GM12864 (cell line): ENCODE results near the gene TSTD1.
A peak's percentile ranks its signal among the peaks of the same experiment; 100 is the strongest.
"Not testable (repeated sequence)": the region's sequence is repeated elsewhere in the genome, so short reads cannot be mapped to it uniquely, and the experiment has no call there.

Experiments
- DNase-seq: peaks from one replicate; pipeline ENCODE4 v3.0.0-alpha.2; 2011; ENCODE audit warnings: low read depth
- H3K4me3 ChIP-seq: 2 replicates; pipeline ENCODE4 v1.5.1; 2011; ENCODE audit warnings: mild to moderate bottlenecking, low read depth, low read length, control low read depth
- TF ChIP-seq, protein P1 (sequence below): IDR thresholded peaks from 2 replicates; pipeline ENCODE4 v1.5.1; 2011; ENCODE audit warnings: low read depth, mild to moderate bottlenecking, moderate library complexity, low read length, control low read depth, inconsistent platforms; ENCODE audit errors: missing control alignments

Gene TSTD1

DNA sequence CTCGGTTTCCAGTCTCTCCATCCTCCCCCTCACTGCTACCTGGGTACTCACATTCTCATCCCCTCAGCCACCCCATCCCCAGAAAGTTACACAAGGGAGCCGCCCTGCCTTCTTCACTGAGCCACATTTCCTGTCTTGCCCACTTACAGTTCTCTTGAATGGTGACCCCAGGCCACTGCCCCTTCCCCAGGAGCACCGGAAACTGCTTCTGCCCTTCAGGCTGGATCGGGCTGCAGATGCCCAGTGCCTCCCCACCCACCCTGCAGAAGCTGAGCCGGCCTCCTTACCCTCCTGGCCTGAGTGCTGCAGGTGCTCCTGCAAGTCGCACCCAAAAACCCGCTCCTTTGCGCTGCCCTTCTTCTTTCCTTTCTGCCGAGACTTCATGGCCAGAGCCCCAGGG, 30.5 kb upstream of the TSTD1 start:
- peak overlapping the region; percentile 95 for H3K4me3 ChIP-seq
- DNase-seq = no peak
- TF ChIP-seq, protein P1, sequence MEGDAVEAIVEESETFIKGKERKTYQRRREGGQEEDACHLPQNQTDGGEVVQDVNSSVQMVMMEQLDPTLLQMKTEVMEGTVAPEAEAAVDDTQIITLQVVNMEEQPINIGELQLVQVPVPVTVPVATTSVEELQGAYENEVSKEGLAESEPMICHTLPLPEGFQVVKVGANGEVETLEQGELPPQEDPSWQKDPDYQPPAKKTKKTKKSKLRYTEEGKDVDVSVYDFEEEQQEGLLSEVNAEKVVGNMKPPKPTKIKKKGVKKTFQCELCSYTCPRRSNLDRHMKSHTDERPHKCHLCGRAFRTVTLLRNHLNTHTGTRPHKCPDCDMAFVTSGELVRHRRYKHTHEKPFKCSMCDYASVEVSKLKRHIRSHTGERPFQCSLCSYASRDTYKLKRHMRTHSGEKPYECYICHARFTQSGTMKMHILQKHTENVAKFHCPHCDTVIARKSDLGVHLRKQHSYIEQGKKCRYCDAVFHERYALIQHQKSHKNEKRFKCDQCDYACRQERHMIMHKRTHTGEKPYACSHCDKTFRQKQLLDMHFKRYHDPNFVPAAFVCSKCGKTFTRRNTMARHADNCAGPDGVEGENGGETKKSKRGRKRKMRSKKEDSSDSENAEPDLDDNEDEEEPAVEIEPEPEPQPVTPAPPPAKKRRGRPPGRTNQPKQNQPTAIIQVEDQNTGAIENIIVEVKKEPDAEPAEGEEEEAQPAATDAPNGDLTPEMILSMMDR = no peak

DNA sequence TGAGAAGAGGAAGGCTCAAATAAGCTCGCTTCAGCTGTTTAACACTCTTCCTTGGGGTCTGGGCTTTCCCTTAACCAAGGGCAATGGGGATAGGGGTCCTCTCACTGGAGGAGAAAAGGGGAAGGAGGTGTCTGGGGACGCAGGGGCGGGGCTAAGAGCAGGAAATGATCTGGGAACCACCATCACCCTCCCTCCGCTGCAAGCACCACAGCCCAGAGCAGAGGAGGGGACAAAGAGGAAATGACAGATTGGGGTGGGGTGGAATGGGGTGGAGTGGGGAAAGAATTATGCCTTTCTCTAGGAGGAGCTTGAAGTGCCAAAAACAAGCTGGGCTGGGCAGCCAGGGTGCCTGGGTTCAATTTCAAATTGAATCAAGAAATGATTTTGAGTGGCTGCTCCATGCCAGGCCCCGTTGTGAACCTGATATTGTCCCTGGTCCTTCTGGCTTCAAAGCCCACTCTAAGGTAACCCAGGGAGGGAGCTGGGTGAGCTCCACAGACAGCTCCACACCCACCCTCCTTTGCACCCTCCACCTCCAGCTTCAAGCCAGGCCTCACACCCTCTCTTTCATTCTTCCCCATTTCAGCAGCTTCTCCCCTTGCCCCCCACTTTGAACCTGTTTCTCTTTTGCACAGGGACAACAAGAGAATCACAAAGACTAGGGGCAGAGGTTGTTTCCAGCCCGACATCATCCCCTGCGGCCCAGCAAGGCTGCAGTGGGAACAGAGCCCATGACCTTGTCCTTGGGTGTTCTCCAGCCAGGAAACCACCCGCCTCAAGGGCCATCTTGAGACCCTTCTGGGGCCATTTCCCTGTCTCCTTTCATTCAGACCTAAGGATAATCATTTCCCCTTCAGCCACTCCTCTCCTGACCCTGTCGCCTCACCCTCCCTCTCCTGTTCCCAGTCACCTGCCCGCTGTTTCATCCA, 29.8 kb upstream of the TSTD1 start:
- H3K4me3 ChIP-seq = peak overlapping the region; percentile 95
- DNase-seq = peak; percentile 73

DNA sequence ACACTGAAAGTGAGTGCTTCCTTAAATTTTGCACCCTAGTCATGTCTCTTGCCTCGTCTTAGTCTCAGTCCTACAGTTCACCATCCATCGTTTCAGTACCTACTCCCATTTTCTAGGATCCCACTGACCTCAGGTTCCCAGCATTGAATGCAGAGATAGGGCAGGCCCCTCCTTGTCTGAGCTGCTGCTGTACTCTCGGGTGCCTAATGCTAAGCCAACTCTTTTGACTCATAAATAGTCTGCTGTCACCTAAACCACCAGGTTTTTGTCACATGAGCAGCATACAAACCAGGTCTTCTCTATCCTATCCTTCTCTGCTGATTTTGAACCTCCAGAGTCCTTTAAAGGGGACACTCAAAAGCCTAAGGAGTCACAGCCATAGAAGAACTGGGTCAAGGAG, 27.9 kb upstream of the TSTD1 start:
- TF ChIP-seq, protein P1 = no peak
- no peak for DNase-seq
- peak overlapping the region; percentile 5; the same call in 1 of the 2 replicates for H3K4me3 ChIP-seq

More for the DNA sequence above, 29.8 kb upstream of the TSTD1 start:
- TF ChIP-seq, protein P1 = no peak

DNA sequence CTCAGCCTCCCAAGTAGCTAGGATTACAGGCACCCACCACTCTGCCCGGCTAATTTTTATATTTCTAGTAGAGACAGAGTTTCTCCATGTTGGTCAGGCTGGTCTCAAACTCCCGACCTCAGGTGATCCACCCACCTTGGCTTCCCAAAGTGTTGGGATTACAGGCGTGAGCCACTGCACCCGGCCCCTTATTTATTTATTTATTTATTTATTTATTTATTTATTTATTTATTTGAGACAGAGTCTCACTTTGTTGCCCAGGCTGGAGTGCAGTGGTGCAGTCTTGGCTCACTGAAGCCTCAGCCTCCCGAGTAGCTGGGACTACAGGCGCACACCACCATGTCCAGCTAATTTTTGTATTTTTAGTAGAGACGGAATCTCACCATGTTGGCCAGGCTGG, 26.9 kb upstream of the TSTD1 start:
- DNase-seq, H3K4me3 ChIP-seq: not testable (repeated sequence)

DNA sequence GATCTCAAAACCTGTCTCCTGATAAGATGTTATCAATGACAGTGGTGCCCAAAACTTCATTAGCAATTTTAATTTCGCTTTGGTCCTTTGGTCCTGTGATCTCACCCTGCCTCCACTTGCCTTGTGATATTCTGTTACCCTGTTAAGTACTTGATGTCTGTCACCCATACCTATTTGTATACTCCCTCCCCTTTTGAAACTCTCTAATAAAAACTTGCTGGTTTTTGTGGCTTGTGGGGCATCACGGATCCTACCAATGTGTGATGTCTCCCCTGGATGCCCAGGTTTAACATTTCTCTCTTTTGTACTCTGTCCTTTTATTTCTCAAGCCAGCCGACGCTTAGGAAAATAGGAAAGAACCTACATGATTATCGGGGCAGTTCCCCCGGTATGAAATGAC, 25.2 kb upstream of the TSTD1 start:
- DNase-seq = not testable (repeated sequence)

DNA sequence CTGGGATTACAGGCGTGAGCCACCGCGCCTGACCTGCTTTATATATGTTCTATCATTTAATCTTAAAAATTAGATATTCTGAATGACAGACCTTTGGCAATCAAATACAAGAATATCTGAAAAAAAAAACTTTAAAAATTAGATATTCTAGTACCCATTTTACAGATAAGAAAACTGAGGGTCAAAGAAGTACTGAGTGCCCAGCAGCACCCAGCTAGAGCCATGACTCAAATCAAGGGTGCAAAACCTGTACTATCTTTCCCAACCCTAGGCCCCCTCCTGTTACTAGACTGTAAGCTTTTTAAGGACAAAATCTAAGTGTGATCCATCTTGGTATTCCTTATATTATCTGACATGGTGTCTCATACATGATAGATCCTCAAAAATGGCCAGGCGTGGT, 22.7 kb upstream of the TSTD1 start:
- TF ChIP-seq, protein P1 = no peak

More for the DNA sequence above, 25.2 kb upstream of the TSTD1 start:
- H3K4me3 ChIP-seq = not testable (repeated sequence)

DNA sequence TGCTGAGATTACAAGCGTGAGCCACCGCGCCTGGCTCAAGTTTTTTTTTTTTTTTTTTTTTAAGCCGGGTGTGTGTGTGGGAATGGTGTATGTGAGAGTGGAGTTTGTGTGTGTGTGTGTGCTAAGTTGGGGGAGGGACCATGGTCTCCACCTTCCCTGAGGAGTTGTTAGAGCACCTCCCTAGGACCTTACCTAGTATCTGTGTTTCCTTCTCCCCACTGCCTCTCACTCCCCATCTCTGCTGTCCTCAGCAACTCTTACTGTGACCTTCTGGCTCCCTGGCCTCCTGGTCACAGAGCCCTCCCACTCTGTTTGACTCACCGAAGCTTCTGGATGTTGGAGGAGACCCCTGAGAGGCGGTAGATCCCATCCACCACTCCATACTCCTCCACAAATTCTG, 20.5 kb upstream of the TSTD1 start:
- no peak overlapping the region for H3K4me3 ChIP-seq
- DNase-seq = no peak
- TF ChIP-seq, protein P1 = no peak

More for the DNA sequence above, 22.7 kb upstream of the TSTD1 start:
- DNase-seq = no peak
- no peak overlapping the region for H3K4me3 ChIP-seq

DNA sequence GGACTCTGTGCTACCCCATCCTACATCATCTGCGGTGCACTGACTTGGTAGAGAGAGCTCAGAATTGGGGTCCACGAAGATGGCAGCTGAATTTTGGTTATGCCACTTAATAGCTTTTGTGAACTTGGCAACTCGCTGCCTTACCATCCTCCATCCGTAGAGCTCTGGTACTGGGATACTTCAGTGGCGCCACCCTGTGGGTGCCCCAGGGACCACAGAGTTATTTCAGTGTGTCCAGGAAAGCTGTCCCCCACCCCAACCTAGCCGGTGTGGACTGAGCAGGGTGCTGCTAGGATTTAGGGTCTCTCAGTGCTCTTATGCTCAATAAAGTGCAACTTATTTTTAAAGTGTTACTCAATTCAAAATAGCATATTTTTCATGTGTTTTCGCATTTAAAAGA, 16.0 kb upstream of the TSTD1 start:
- TF ChIP-seq, protein P1 = no peak
- H3K4me3 ChIP-seq = no peak overlapping the region
- no peak for DNase-seq
